ENCODE results near the gene CCL7. TPM values are rescaled to one million over a fixed set of nuclear protein-coding genes. Genes with fewer than 3 reads are reported as not detected.
"Not testable (repeated sequence)": the region's sequence is repeated elsewhere in the genome, so short reads cannot be mapped to it uniquely, and the experiment has no call there.

CCL7 gene
- polyA plus RNA-seq, 1 experiment: 0.87 TPM

GRCh38 chr17:34226011-34226743 lies 43.8 kb upstream of the CCL7 start:
- POLR2A ChIA-PET: no interaction called here
- TF ChIP-seq CTCF (IDR thresholded peaks at IDR 0.05; ENCODE audit: insufficient read depth, low read depth, low read length): no peak
- peak; percentile 78 for DNase-seq (ENCODE audit: low read depth)
- H3K4me3 ChIP-seq (ENCODE audit: low read depth, low read length): no peak overlapping the region
- H3K27me3 ChIP-seq (ENCODE audit: control insufficient read depth, insufficient read depth, low read length): no peaks in the 10 kb centered on the region
- CTCF ChIA-PET: interaction anchor here (1.1 to 5.4 kb wide), 3 partner anchors 12 to 80 kb away, joined by 3 to 25 read pairs (median 7); no protein-coding TSS in a partner anchor
- H3K36me3 ChIP-seq (ENCODE audit: control insufficient read depth, insufficient read depth, low read length): no peaks in the 10 kb centered on the region

- H3K27me3 ChIP-seq (ENCODE audit: control insufficient read depth, insufficient read depth, low read length): no peaks in the 10 kb centered on the region
- TF ChIP-seq CTCF (IDR thresholded peaks at IDR 0.05; ENCODE audit: insufficient read depth, low read depth, low read length): no peak
- ChIA-PET POLR2A (no interaction called here), CTCF (interaction anchor here (1.1 to 5.4 kb wide), 3 partner anchors 12 to 80 kb away, joined by 3 to 25 read pairs (median 7); no protein-coding TSS in a partner anchor)
- no peaks in the 10 kb centered on the region for H3K36me3 ChIP-seq (ENCODE audit: control insufficient read depth, insufficient read depth, low read length)
- H3K4me3 ChIP-seq (ENCODE audit: low read depth, low read length): no peak overlapping the region
- DNase-seq (ENCODE audit: low read depth): no peak
Measured at GRCh38 chr17:34226744-34227034, 43.3 kb upstream of the CCL7 start.

GRCh38 chr17:34227293-34227692 lies 42.7 kb upstream of the CCL7 start:
- CTCF ChIA-PET; DNase-seq (ENCODE audit: low read depth); H3K27me3 ChIP-seq (ENCODE audit: control insufficient read depth, insufficient read depth, low read length); H3K4me3 ChIP-seq (ENCODE audit: low read depth, low read length); H3K36me3 ChIP-seq (ENCODE audit: control insufficient read depth, insufficient read depth, low read length): not testable (repeated sequence)
- POLR2A ChIA-PET: interaction anchor here (0.7 kb wide), 1 partner anchor 11 kb away, joined by 11 read pairs; no protein-coding TSS in a partner anchor

GRCh38 chr17:34227707-34228106 lies 42.3 kb upstream of the CCL7 start:
- Histone ChIP-seq H3K4me3 (ENCODE audit: low read depth, low read length) (no peak overlapping the region), H3K27me3 (ENCODE audit: control insufficient read depth, insufficient read depth, low read length) (no peaks in the 10 kb centered on the region), H3K36me3 (ENCODE audit: control insufficient read depth, insufficient read depth, low read length) (no peaks in the 10 kb centered on the region)
- TF ChIP-seq CTCF (IDR thresholded peaks at IDR 0.05; ENCODE audit: insufficient read depth, low read depth, low read length): no peak
- ChIA-PET POLR2A (interaction anchor here (0.7 kb wide), 1 partner anchor 11 kb away, joined by 11 read pairs; no protein-coding TSS in a partner anchor), CTCF (no interaction called here)
- DNase-seq (ENCODE audit: low read depth): no peak

GRCh38 chr17:34228781-34229180 lies 41.2 kb upstream of the CCL7 start:
- no peak for TF ChIP-seq CTCF (IDR thresholded peaks at IDR 0.05; ENCODE audit: insufficient read depth, low read depth, low read length)
- no peak overlapping the region for H3K4me3 ChIP-seq (ENCODE audit: low read depth, low read length)
- CTCF ChIA-PET: interaction anchor here (1.6 kb wide), 1 partner anchor 133 kb away, joined by 6 read pairs; no protein-coding TSS in a partner anchor
- POLR2A ChIA-PET: no interaction called here
- DNase-seq (ENCODE audit: low read depth): no peak
- no peaks in the 10 kb centered on the region for H3K36me3 ChIP-seq (ENCODE audit: control insufficient read depth, insufficient read depth, low read length)
- H3K27me3 ChIP-seq (ENCODE audit: control insufficient read depth, insufficient read depth, low read length): no peaks in the 10 kb centered on the region

- TF ChIP-seq CTCF (IDR thresholded peaks at IDR 0.05; ENCODE audit: insufficient read depth, low read depth, low read length): no peak
- ChIA-PET POLR2A (no interaction called here), CTCF (interaction anchor here (1.6 kb wide), 1 partner anchor 131 kb away, joined by 6 read pairs; no protein-coding TSS in a partner anchor)
- no peak overlapping the region for H3K4me3 ChIP-seq (ENCODE audit: low read depth, low read length)
- DNase-seq (ENCODE audit: low read depth): no peak
- H3K27me3 ChIP-seq (ENCODE audit: control insufficient read depth, insufficient read depth, low read length): no peaks in the 10 kb centered on the region
- no peaks in the 10 kb centered on the region for H3K36me3 ChIP-seq (ENCODE audit: control insufficient read depth, insufficient read depth, low read length)
Measured at GRCh38 chr17:34230342-34230741, 39.7 kb upstream of the CCL7 start.

All from BJ (cell line).